HEK293 (cell line): ENCODE measurements around the gene CTBP2.
A peak's percentile ranks its signal among the peaks of the same experiment; 100 is the strongest.

ENCODE experiments used
- CTCF ChIA-PET: fragments of 350-600 bp; formaldehyde crosslinking; extraction: SDS; loops from one replicate; lab custom pipeline; 2021; ENCODE audit warnings: antibody characterized with exemption; lab: Yijun Ruan, JAX
- POLR2A ChIA-PET: fragments of 300-600 bp; formaldehyde crosslinking; extraction: SDS; loops from one replicate; lab custom pipeline; 2020; ENCODE audit warnings: antibody characterized with exemption, inconsistent platforms; lab: Yijun Ruan, JAX
- H3K27ac ChIP-seq: fragments of 200-500 bp; sonication (Bioruptor generic); 2 replicates; pipeline ENCODE4 v1.5.1; 2014; ENCODE audit warnings: low read depth, low read length, control low read depth, inconsistent platforms; ENCODE audit errors: extremely low read depth
- H3K36me3 ChIP-seq, 2 experiments: fragments of 200-500 bp in 1 of 2; sonication (Bioruptor generic) in 1 of 2; 1 replicate in 1 of 2; 2 replicates in 1 of 2; pipeline ENCODE4 v1.5.1; 2014 to 2017; ENCODE audit warnings: inconsistent platforms in 2 of 2, low read length in 2 of 2; ENCODE audit not compliant: control insufficient read depth in 2 of 2, insufficient read depth in 1 of 2
- H3K4me1 ChIP-seq: fragments of 200-500 bp; sonication (Bioruptor generic); 2 replicates; pipeline ENCODE4 v1.5.1; 2014; ENCODE audit warnings: mild to moderate bottlenecking, low read length, inconsistent platforms; ENCODE audit not compliant: control insufficient read depth, insufficient read depth
- H3K4me3 ChIP-seq: 2 replicates; pipeline ENCODE4 v1.5.1; 2011; ENCODE audit warnings: low read depth, mild to moderate bottlenecking, control low read depth, low read length, moderate library complexity
- H3K9me3 ChIP-seq: fragments of 200-500 bp; sonication (Bioruptor generic); 2 replicates; pipeline ENCODE4 v1.5.1; 2014; ENCODE audit warnings: low read depth, low read length, inconsistent platforms; ENCODE audit not compliant: control insufficient read depth, insufficient read depth
- INSM2 ChIP-seq: fragments of 450-650 bp; formaldehyde crosslinking; IDR thresholded peaks from 2 replicates; pipeline ENCODE4 v1.5.1; 2016; ENCODE audit warnings: missing biosample characterization, missing genetic modification characterization
- MEIS1 ChIP-seq: sonication (generic); formaldehyde crosslinking; IDR thresholded peaks from 2 replicates; pipeline ENCODE4 v1.8.1; 2022; ENCODE audit warnings: missing genetic modification reagents, mild to moderate bottlenecking, borderline replicate concordance
- PRDM6 ChIP-seq: fragments of 450-650 bp; formaldehyde crosslinking; IDR thresholded peaks from 2 replicates; pipeline ENCODE4 v1.5.1; 2017; ENCODE audit warnings: missing biosample characterization, missing genetic modification characterization
- WT1 ChIP-seq: fragments of 450-650 bp; formaldehyde crosslinking; IDR thresholded peaks from 2 replicates; pipeline ENCODE4 v1.5.1; 2016; ENCODE audit warnings: missing biosample characterization, missing genetic modification characterization
- YY2 ChIP-seq: fragments of 450-650 bp; formaldehyde crosslinking; IDR thresholded peaks from 2 replicates; pipeline ENCODE4 v1.5.1; 2016; ENCODE audit warnings: missing biosample characterization, missing genetic modification characterization
- ZBTB10 ChIP-seq: fragments of 450-650 bp; formaldehyde crosslinking; IDR thresholded peaks from 2 replicates; pipeline ENCODE4 v1.5.1; 2016; ENCODE audit warnings: missing biosample characterization, missing genetic modification characterization
- ZBTB21 ChIP-seq: fragments of 450-650 bp; formaldehyde crosslinking; IDR thresholded peaks from 2 replicates; pipeline ENCODE4 v1.5.1; 2017; ENCODE audit warnings: missing biosample characterization, missing genetic modification characterization
- ZNF133 ChIP-seq: fragments of 450-650 bp; formaldehyde crosslinking; IDR thresholded peaks from 2 replicates; pipeline ENCODE4 v1.5.1; 2016; ENCODE audit warnings: missing biosample characterization, missing genetic modification characterization
- ZNF362 ChIP-seq: fragments of 450-650 bp; formaldehyde crosslinking; IDR thresholded peaks from 2 replicates; pipeline ENCODE4 v1.5.1; 2016; ENCODE audit warnings: missing biosample characterization, missing genetic modification characterization
- ZNF514 ChIP-seq: fragments of 450-650 bp; formaldehyde crosslinking; IDR thresholded peaks from 2 replicates; pipeline ENCODE4 v1.5.1; 2016; ENCODE audit warnings: missing biosample characterization, missing genetic modification characterization
- ZNF548 ChIP-seq: fragments of 450-650 bp; formaldehyde crosslinking; IDR thresholded peaks from 2 replicates; pipeline ENCODE4 v1.5.1; 2016; ENCODE audit warnings: missing biosample characterization, missing genetic modification characterization
- ZNF610 ChIP-seq: fragments of 450-650 bp; formaldehyde crosslinking; IDR thresholded peaks from 2 replicates; pipeline ENCODE4 v1.5.1; 2016; ENCODE audit warnings: missing biosample characterization, missing genetic modification characterization, borderline replicate concordance
- ZNF701 ChIP-seq: fragments of 450-650 bp; formaldehyde crosslinking; IDR thresholded peaks from 2 replicates; pipeline ENCODE4 v1.5.1; 2016; ENCODE audit warnings: missing biosample characterization, missing genetic modification characterization
- ZNF791 ChIP-seq: fragments of 450-650 bp; formaldehyde crosslinking; IDR thresholded peaks from 2 replicates; pipeline ENCODE4 v1.5.1; 2016; ENCODE audit warnings: missing biosample characterization, missing genetic modification characterization

The CTBP2 gene

GRCh38 chr10:125035136-125035535 lies 125.2 kb downstream of the CTBP2 start (continued):
- TF ChIP-seq INSM2 (0 out of 2 replicates have a peak, but pooled peaks have one; percentile 53), MEIS1 (CRISPR knock-in tag) (no peak)
- TF ChIP-seq, all 188 proteins: peak for 10

GRCh38 chr10:125034675-125035074 lies 125.7 kb downstream of the CTBP2 start:
- H3K9me3 ChIP-seq = no peaks in the 10 kb centered on the region
- H3K27ac ChIP-seq = no peak overlapping the region
- peaks cover 29% of the 10 kb centered on the region for H3K4me1 ChIP-seq
- TF ChIP-seq PRDM6 (tag by site-specific recombination) (peak; percentile 33; the same call in 1 of the 2 replicates), ZNF133 (tag by site-specific recombination) (no peak)
- CTCF ChIA-PET = interaction anchor here (0.6 to 3.7 kb wide), 3 partner anchors 13 to 409 kb away, joined by 3 to 26 read pairs (median 4); no protein-coding TSS in a partner anchor
- H3K36me3 ChIP-seq = peaks cover 0 to 5% of the 10 kb centered on the region in 2 experiments; a peak in 1 of 3 replicates
- H3K4me3 ChIP-seq = no peak overlapping the region
- POLR2A ChIA-PET = no interaction called here

GRCh38 chr10:125033146-125033924 lies 127.0 kb downstream of the CTBP2 start:
- CTCF ChIA-PET = no interaction called here
- POLR2A ChIA-PET = no interaction called here
- Histone ChIP-seq H3K4me1 (peaks cover 23% of the 10 kb centered on the region), H3K4me3 (no peak overlapping the region), H3K27ac (no peak overlapping the region), H3K36me3 (peaks cover 0 to 5% of the 10 kb centered on the region in 2 experiments; a peak in 1 of 3 replicates), H3K9me3 (no peaks in the 10 kb centered on the region)
- no peak for TF ChIP-seq ZNF701 (tag by site-specific recombination)
- TF ChIP-seq ZNF514 (tag by site-specific recombination) = no peak
- no peak for TF ChIP-seq ZNF362 (tag by site-specific recombination)
- no peak for TF ChIP-seq WT1
- TF ChIP-seq ZNF610 (tag by site-specific recombination) = no peak
- TF ChIP-seq ZNF791 (tag by site-specific recombination) = no peak
- TF ChIP-seq ZBTB21 (tag by site-specific recombination) = no peak
- no peak for TF ChIP-seq ZBTB10
- no peak for TF ChIP-seq ZNF548 (tag by site-specific recombination)
- no peak for TF ChIP-seq YY2 (tag by site-specific recombination)
